Measurements from ENCODE around the gene SPATA1. TPM values are rescaled to one million over a fixed set of nuclear protein-coding genes. Genes with fewer than 3 reads are reported as not detected.
A peak's percentile ranks its signal among the peaks of the same experiment; 100 is the strongest.

The SPATA1 gene
- polyA plus RNA-seq, 1 donor (not counting 4 experiments of a cell fraction or from before 2014, with no cell fraction given) = 0.25 TPM

GRCh38 chr1:84571150-84571535 is 65.0 kb downstream of the SPATA1 start:
- TF ChIP-seq CTCF (optimal IDR thresholded peaks at IDR 0.05 in 1 of 3, IDR thresholded peaks at IDR 0.05 in 1 of 3, conservative IDR thresholded peaks at IDR 0.05 in 1 of 3; ENCODE audit: extremely low read depth in 1 of 3, insufficient read depth in 2 of 3, low read length in 3 of 3) (no peak), EZH2 (IDR thresholded peaks at IDR 0.05; ENCODE audit: low read length) (no peak)
- Histone ChIP-seq H3K4me2 (ENCODE audit: control insufficient read depth, extremely low read depth, insufficient read depth, low read depth, low read length) (no peak overlapping the region), H3K79me2 (ENCODE audit: control insufficient read depth, insufficient read depth, low read length) (peaks cover 3% of the 10 kb centered on the region), H3K27me3 (ENCODE audit: control insufficient read depth, extremely low read depth, insufficient read depth, low read length) (no peaks in the 10 kb centered on the region), H3K9ac (ENCODE audit: control insufficient read depth, extremely low read depth, insufficient read depth, low read length) (no peak overlapping the region), H3K27ac (ENCODE audit: control insufficient read depth, insufficient read depth, low read length) (no peak overlapping the region), H3K9me3 (ENCODE audit: control insufficient read depth, low read depth, low read length) (no peaks in the 10 kb centered on the region), H3K36me3 (ENCODE audit: control insufficient read depth in 2 of 2, extremely low read depth in 1 of 2, insufficient read depth in 2 of 2, low read length in 2 of 2) (peaks cover 0 to 9% of the 10 kb centered on the region in 2 experiments), H3K4me3 (ENCODE audit: control insufficient read depth in 2 of 3, extremely low read depth in 1 of 3, insufficient read depth in 2 of 3, low read depth in 1 of 3, low read length in 3 of 3) (no peak overlapping the region), H4K20me1 (ENCODE audit: control insufficient read depth, extremely low read depth, insufficient read depth, low read length) (no peaks in the 10 kb centered on the region), H2AFZ (ENCODE audit: control insufficient read depth, low read length) (no peak overlapping the region), H3K4me1 (ENCODE audit: control insufficient read depth, extremely low read depth, insufficient read depth, low read length) (peaks cover 22% of the 10 kb centered on the region), H3K9me1 (ENCODE audit: control insufficient read depth, extremely low read depth, insufficient read depth, low read length) (no peaks in the 10 kb centered on the region)
- dilution Hi-C loops (cut with MboI; ENCODE audit: extremely low pct_ligation_motif_present, low sequenced_read_pairs) = no loop called here
- no peak for DNase-seq (ENCODE audit: low read depth, low spot score)
- no peak for FAIRE-seq

GRCh38 chr1:84573481-84573966 is 67.3 kb downstream of the SPATA1 start:
- Histone ChIP-seq H3K9me1 (ENCODE audit: control insufficient read depth, extremely low read depth, insufficient read depth, low read length) (no peaks in the 10 kb centered on the region), H3K4me2 (ENCODE audit: control insufficient read depth, extremely low read depth, insufficient read depth, low read depth, low read length) (peak overlapping the region; percentile 99), H3K9ac (ENCODE audit: control insufficient read depth, extremely low read depth, insufficient read depth, low read length) (peak overlapping the region; percentile 98), H3K9me3 (ENCODE audit: control insufficient read depth, low read depth, low read length) (no peaks in the 10 kb centered on the region), H3K36me3 (ENCODE audit: control insufficient read depth in 2 of 2, extremely low read depth in 1 of 2, insufficient read depth in 2 of 2, low read length in 2 of 2) (peaks cover 0 to 8% of the 10 kb centered on the region in 2 experiments), H3K4me3 (ENCODE audit: control insufficient read depth in 2 of 3, extremely low read depth in 1 of 3, insufficient read depth in 2 of 3, low read depth in 1 of 3, low read length in 3 of 3) (peak overlapping the region; percentile 75 to 93 (median 91)), H4K20me1 (ENCODE audit: control insufficient read depth, extremely low read depth, insufficient read depth, low read length) (no peaks in the 10 kb centered on the region), H2AFZ (ENCODE audit: control insufficient read depth, low read length) (peak overlapping the region; percentile 87), H3K27me3 (ENCODE audit: control insufficient read depth, extremely low read depth, insufficient read depth, low read length) (no peaks in the 10 kb centered on the region), H3K79me2 (ENCODE audit: control insufficient read depth, insufficient read depth, low read length) (peaks cover 3% of the 10 kb centered on the region), H3K4me1 (ENCODE audit: control insufficient read depth, extremely low read depth, insufficient read depth, low read length) (peaks cover 29% of the 10 kb centered on the region), H3K27ac (ENCODE audit: control insufficient read depth, insufficient read depth, low read length) (peak overlapping the region; percentile 98)
- dilution Hi-C loops (cut with MboI; ENCODE audit: extremely low pct_ligation_motif_present, low sequenced_read_pairs) = no loop called here
- TF ChIP-seq EZH2 (IDR thresholded peaks at IDR 0.05; ENCODE audit: low read length) (no peak), CTCF (optimal IDR thresholded peaks at IDR 0.05 in 1 of 3, IDR thresholded peaks at IDR 0.05 in 1 of 3, conservative IDR thresholded peaks at IDR 0.05 in 1 of 3; ENCODE audit: extremely low read depth in 1 of 3, insufficient read depth in 2 of 3, low read length in 3 of 3) (no peak)
- DNase-seq (ENCODE audit: low read depth, low spot score) (no peak), FAIRE-seq (peak; percentile 71)

Measured in keratinocyte (primary cell).